Adrenal gland (tissue), 5 donors: Measurements from ENCODE around the gene DACT3.

Source experiments
- POLR2A ChIP-seq, 2 donors: fragments of 450-650 bp; IDR thresholded peaks; one replicate each; pipeline ENCODE4 v1.6.1; 2017; ENCODE audit warnings: antibody characterized with exemption in 2 of 2, mild to moderate bottlenecking in 2 of 2, moderate library complexity in 1 of 2
- TF ChIP-seq, protein P1 (sequence below), 6 experiments: fragments of 450-650 bp in 4 of 6; fragments of 200-600 bp in 2 of 6; sonication (generic) in 1 of 6; IDR thresholded peaks; 1 replicate in 5 of 6; 2 replicates in 1 of 6; pipeline versions ENCODE4 v1.5.1 to v1.8.0; 2016 to 2021; ENCODE audit warnings: antibody characterized with exemption in 6 of 6, mild to moderate bottlenecking in 2 of 6, moderate library complexity in 1 of 6
- donor health status: DM: no; HTN: no; CAD: no.

DNA sequence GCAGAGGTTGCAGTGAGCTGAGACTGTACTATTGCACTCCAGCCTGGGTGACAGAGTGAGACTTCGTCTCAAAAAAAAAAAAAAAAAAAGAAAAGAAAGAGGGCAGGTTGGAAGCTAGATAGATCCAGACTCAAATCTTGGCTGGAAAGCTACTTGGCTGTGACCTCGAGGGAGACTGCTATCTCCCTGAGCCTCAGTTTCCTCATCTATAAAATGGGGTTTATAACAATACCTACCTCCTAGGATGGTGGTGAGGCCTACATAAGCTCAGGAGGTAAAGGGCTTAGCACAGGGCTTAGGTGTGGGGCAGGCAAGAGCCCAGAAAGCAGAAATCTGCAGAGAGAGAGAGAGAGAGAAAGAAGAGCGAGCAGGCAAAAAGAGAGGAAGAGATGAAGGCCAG, 24.2 kb upstream of the DACT3 start:
- TF ChIP-seq, protein P1, sequence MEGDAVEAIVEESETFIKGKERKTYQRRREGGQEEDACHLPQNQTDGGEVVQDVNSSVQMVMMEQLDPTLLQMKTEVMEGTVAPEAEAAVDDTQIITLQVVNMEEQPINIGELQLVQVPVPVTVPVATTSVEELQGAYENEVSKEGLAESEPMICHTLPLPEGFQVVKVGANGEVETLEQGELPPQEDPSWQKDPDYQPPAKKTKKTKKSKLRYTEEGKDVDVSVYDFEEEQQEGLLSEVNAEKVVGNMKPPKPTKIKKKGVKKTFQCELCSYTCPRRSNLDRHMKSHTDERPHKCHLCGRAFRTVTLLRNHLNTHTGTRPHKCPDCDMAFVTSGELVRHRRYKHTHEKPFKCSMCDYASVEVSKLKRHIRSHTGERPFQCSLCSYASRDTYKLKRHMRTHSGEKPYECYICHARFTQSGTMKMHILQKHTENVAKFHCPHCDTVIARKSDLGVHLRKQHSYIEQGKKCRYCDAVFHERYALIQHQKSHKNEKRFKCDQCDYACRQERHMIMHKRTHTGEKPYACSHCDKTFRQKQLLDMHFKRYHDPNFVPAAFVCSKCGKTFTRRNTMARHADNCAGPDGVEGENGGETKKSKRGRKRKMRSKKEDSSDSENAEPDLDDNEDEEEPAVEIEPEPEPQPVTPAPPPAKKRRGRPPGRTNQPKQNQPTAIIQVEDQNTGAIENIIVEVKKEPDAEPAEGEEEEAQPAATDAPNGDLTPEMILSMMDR (IDR thresholded peaks at IDR 0.05), result no peak
- no peak for TF ChIP-seq POLR2A (IDR thresholded peaks at IDR 0.05)
